ENCODE data around the gene METRN. TPM values are rescaled to one million over a fixed set of nuclear protein-coding genes. Genes with fewer than 3 reads are reported as not detected.
"Not testable (repeated sequence)": the region's sequence is repeated elsewhere in the genome, so short reads cannot be mapped to it uniquely, and the experiment has no call there.

The METRN gene
- total RNA-seq, 4 donors from 2014 or later = 13.6 to 31.2 (median 20.5) TPM

DNA sequence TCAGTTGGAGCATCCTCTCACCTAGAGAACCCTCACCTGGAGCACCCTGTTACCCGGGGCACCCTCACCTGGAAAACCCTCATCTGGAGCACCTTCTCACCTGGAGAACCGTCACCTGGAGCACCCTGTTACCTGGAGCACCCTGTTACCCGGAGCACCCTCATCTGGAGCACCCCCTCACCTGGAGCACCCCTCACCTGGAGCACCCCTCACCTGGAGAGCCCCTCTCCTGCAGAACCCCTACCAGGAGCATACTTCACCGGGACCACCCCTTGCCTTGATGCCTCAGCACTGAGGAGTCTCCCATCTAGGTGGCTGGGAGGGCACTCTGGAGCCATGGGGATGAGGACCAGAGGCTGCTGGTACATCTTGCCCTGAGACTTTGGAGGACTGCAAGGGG lies 6.0 kb upstream of the METRN start:
- TF ChIP-seq, protein P1, sequence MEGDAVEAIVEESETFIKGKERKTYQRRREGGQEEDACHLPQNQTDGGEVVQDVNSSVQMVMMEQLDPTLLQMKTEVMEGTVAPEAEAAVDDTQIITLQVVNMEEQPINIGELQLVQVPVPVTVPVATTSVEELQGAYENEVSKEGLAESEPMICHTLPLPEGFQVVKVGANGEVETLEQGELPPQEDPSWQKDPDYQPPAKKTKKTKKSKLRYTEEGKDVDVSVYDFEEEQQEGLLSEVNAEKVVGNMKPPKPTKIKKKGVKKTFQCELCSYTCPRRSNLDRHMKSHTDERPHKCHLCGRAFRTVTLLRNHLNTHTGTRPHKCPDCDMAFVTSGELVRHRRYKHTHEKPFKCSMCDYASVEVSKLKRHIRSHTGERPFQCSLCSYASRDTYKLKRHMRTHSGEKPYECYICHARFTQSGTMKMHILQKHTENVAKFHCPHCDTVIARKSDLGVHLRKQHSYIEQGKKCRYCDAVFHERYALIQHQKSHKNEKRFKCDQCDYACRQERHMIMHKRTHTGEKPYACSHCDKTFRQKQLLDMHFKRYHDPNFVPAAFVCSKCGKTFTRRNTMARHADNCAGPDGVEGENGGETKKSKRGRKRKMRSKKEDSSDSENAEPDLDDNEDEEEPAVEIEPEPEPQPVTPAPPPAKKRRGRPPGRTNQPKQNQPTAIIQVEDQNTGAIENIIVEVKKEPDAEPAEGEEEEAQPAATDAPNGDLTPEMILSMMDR (IDR thresholded peaks at IDR 0.05) = no peak
- no peak for ATAC-seq (ENCODE audit: low FRiP score)

DNA sequence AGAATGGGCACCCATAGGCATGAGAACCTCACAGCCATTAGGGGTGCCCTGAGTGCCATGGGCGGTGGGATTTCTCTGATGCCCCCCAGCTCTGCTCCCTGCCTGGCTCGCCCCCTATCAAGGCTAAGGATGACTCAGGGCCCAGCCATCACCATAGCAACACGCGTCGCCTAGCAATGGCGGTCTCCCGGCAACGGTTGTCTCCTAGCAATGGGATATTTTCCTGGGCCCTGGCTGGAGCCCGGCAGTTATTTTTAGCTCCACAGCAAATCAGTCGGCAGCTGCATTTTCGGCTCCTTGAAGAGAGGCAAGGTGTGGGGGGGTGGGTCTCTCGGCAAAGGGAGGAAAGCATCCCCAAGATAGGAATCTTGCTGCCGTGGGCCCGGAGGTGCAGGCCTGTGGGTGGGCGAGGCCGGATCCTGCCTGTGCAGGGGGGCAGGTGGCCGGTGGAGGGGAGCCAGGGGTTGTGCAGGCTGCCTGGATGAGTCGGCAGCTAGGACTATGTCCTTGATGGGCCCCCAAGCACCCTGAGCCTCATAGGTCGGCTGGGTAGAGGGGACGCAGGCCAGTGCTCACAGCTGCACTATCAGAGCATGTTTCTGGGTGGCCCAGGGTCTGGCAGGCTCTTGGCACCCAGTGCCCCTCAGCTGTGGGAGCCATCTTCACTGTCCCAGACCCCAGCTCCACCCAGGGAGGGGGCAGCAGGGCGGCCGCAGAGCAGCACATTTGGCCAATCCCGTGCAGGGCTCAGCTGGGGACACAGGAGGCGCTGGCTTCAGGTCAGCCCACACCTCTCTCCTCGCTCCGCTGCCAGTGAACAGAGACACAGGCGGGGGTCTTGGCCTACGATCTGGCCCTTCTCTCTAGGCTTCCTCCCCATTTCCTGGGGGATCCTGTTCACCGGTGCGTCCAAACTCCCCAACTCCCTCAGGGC lies 5.1 kb upstream of the METRN start:
- TF ChIP-seq, protein P1 (IDR thresholded peaks at IDR 0.05) = no peak
- no peak for DNase-seq (ENCODE audit: low spot score)
- no peak for ATAC-seq (ENCODE audit: low FRiP score)

More for the DNA sequence above, 6.0 kb upstream of the METRN start:
- no peak for DNase-seq (ENCODE audit: low spot score)

DNA sequence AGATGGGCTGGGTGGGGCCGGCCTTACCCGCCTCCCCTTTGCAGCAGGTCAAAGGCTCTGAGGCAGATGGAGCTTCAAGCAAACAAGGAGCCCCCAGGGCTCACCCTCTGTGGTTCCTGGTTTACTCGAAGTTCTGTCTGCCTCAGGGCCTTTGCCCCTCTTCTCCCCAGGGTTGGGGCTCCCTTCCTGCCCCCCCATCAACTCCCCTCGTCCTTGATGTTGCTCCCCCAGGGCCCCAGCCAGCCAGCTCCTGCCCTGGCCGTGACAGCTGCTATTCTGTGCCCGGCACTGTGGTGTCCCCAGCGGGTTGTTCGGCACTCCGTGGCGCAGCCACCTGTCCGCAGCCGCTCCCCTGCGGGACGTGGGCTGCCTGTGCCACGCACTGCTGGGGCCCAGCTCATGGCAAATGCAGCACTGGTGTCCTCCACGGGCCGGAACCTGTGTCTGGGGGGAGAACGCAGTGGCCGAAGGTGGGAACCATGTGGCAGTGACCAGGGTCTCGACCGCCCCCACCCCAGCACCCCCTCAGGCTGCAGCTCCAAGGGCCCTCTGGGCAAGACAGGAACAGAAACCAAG lies 4.3 kb upstream of the METRN start:
- TF ChIP-seq, protein P1 (IDR thresholded peaks at IDR 0.05) = no peak
- ATAC-seq (ENCODE audit: low FRiP score) (no peak), DNase-seq (ENCODE audit: low spot score) (no peak)

DNA sequence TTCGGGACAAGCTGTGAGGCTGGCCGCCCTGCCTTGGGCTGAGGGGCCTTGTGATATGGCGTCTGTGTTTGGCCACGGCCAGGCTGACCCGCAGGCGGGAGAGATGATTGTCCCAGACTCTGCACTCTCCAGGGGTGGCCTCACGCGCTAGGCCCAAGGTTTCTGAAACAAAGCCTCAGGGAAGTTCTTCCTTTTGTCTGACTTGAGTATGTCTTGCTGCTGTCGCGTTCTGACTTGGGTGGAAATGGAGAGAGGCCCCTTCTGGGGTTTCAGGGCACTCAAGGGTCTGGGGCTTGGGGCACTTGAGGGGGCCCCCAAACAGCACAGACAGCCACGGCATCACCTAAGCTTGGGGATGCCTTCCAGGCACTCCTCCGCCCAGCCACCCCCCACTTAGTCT lies 3.8 kb upstream of the METRN start:
- DNase-seq (ENCODE audit: low spot score) (no peak), ATAC-seq (ENCODE audit: low FRiP score) (no peak)
- TF ChIP-seq, protein P1 (IDR thresholded peaks at IDR 0.05) = no peak

DNA sequence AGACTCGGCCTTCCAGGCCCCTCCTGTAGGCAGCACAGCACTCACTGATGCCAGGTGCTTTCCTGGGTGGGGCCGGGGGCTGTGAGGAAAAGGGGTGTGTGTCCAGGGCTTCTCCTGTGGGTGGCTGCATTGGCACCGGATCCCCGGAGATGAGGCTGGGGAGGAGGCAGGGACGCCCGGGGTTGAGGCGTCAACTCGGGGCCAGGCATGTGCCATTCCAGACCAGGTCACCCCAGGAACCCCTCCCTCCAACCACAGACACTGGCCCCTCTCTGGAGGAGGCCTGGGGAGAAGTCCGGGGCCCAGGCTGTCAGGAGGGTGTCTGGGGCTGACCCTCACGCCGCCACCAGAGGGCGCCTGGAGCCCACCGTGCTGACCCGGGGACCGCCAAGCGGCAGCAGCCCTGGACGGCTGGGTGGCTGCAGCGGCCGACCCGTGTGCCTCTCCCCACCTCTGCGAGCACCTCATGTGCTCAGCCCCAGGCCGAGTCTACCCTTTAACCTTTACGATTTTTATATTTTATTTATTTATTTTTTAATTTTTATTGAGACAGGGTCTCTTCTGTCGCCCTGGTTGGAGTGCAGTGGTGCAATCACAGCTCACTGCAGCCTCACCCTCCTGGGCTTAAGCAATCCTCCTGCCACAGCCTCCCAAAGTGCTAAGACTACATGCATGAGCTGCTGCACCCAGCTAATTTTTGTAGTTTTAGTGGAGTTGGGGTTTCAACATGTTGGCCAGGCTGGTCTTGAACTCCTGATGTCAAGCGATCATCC lies 3.2 kb upstream of the METRN start:
- ATAC-seq (ENCODE audit: low FRiP score) (peak; percentile 23), DNase-seq (ENCODE audit: low spot score) (no peak)
- TF ChIP-seq, protein P1 (IDR thresholded peaks at IDR 0.05) = peak in 1 of 3 donors; percentile 84

DNA sequence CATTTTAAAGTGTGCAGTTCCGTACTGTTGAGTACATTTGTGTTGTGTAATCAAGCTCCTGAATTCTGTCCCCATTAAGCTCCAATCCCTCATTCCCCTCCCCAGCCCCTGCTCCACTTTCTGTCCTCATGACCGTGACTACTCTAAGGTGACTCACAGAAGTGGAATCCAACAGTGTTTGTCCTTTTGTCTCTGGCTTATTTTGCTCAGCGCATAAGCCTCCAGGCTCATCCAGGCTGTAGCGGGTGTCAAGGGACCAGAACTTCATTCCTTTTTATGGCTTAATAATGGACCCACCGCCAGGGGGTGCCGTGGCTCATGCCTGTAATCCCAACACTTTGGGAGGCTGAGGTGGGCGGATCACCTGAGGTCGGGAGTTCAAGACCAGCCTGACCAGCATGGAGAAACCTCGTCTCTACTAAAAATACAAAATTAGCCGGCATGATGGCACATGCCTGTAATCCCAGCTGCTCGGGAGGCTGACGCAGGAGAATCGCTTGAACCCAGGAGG lies 2.1 kb upstream of the METRN start:
- not testable (repeated sequence) for ATAC-seq (ENCODE audit: low FRiP score); DNase-seq (ENCODE audit: low spot score)
- TF ChIP-seq, protein P1 (IDR thresholded peaks at IDR 0.05) = peak in 1 of 3 donors; percentile 28
